Measurements from ENCODE around the gene JMJD8.

Gene JMJD8

GRCh38 chr16:698911-699671 lies 15.0 kb upstream of the JMJD8 start:
- TF ChIP-seq CTCF (conservative IDR thresholded peaks at IDR 0.05), result no peak
- H3K27ac ChIP-seq, result no peak overlapping the region

- no peak overlapping the region for H3K27ac ChIP-seq
These were observed 11.4 kb upstream of the JMJD8 start for GRCh38 chr16:695355-696089.

GRCh38 chr16:694863-695354 lies 10.8 kb upstream of the JMJD8 start:
- no peak for TF ChIP-seq CTCF (conservative IDR thresholded peaks at IDR 0.05)
- H3K27ac ChIP-seq, result no peak overlapping the region

More at GRCh38 chr16:695355-696089, 11.4 kb upstream of the JMJD8 start:
- no peak for TF ChIP-seq CTCF (conservative IDR thresholded peaks at IDR 0.05)

GRCh38 chr16:694187-694862 lies 10.2 kb upstream of the JMJD8 start:
- no peak overlapping the region for H3K27ac ChIP-seq
- TF ChIP-seq CTCF (conservative IDR thresholded peaks at IDR 0.05), result no peak

GRCh38 chr16:693766-694165 lies 9.6 kb upstream of the JMJD8 start:
- no peak for TF ChIP-seq CTCF (conservative IDR thresholded peaks at IDR 0.05)
- no peak overlapping the region for H3K27ac ChIP-seq

- no peak for TF ChIP-seq CTCF (conservative IDR thresholded peaks at IDR 0.05)
These were observed 9.2 kb upstream of the JMJD8 start for GRCh38 chr16:693364-693763.

More at GRCh38 chr16:693364-693763, 9.2 kb upstream of the JMJD8 start:
- H3K27ac ChIP-seq, result no peak overlapping the region

Data from VCaP (cell line).